Measurements from ENCODE around the gene TCTN3. TPM values are rescaled to one million over a fixed set of nuclear protein-coding genes. Genes with fewer than 3 reads are reported as not detected.

TCTN3 gene
- total and polyA plus RNA-seq, 7 experiments from 2014 or later: 16.2 to 60.7 (median 22.8) TPM

DNA sequence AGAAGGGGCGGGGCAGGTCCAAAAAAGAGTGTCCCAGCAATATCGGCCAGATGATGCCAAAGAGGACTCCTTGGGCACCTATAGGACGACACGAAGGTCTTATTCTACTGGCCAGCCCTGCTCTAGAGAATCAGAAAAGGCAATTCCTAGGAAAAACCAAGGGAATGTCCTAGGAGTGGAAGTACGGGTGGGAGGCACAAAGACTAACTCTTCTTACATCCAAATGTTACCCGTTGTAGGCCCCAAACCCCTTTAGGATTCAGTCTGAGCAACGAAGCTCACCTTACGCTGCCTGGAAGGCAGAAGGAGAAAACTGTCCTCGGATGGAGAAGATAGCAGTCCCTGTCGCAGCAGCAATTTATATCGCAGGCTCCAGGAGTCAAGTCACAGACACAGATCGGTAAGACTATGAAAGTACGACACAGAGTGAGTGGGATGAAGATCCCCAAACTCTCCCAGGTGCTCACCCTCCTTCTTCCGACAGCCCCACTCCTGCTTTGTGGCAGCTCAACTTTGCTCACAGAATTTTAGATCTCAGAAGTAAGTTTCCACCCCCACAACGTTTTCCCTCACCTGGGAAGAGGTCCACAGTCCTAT is 558 bp downstream of the TCTN3 start:
- Mint-ChIP-seq H3K27ac (peak overlapping the region; percentile 91 to 98 (median 96)), H3K4me3 (peak overlapping the region; percentile 89 to 99 (median 96)), H3K4me1 (peaks cover 27 to 54% (median 48%) of the 10 kb centered on the region in 7 donors), H3K36me3 (peaks cover 7 to 28% (median 11%) of the 10 kb centered on the region in 5 donors), H3K9me3 (peaks cover 0 to 4% (median 0%) of the 10 kb centered on the region in 11 donors), H3K27me3 (peaks cover 0 to 7% (median 0%) of the 10 kb centered on the region in 5 donors)
- ChIA-PET CTCF (interaction anchor here (0.6 to 3.0 kb wide), 25 partner anchors 9 to 606 kb away, joined by 3 to 23 read pairs (median 4); partner anchors contain the start of gene CC2D2B), POLR2A (interaction anchor here (0.8 to 2.9 kb wide), 8 partner anchors 34 to 1139 kb away, joined by 3 to 13 read pairs (median 4); partner anchors contain the start of genes ALDH18A1, LCOR and ZNF518A)
- ATAC-seq (no peak), DNase-seq (peak in 1 of 9 donors; percentile 12)
- Histone ChIP-seq H3K9me3 (ENCODE audit: control insufficient read depth in 2 of 3, low read length in 3 of 3) (no peaks in the 10 kb centered on the region), H3K36me3 (ENCODE audit: control insufficient read depth in 2 of 3, insufficient read depth in 3 of 3, low read length in 3 of 3) (peaks cover 0 to 33% (median 0%) of the 10 kb centered on the region in 3 experiments), H3K4me3 (ENCODE audit: low read length) (peak overlapping the region; percentile 93), H3K27me3 (ENCODE audit: control insufficient read depth in 2 of 2, insufficient read depth in 2 of 2, low read length in 2 of 2) (no peaks in the 10 kb centered on the region), H3K27ac (ENCODE audit: low read depth, low read length) (peak overlapping the region; percentile 95), H3K4me1 (ENCODE audit: control insufficient read depth in 2 of 2, insufficient read depth in 2 of 2, low read length in 2 of 2) (peaks cover 11 to 15% of the 10 kb centered on the region in 2 donors)
- intact Hi-C loops (cut with micrococcal nuclease): loop anchor here (1.0 to 10.0 kb wide), 7 partner anchors 64 to 1991 kb away; partner anchors contain the start of genes ENTPD1 (in 1 of the 2), FRA10AC1 (in 1 of the 2), LCOR (in 1 of the 2) and TM9SF3 (in 1 of the 2)

DNA sequence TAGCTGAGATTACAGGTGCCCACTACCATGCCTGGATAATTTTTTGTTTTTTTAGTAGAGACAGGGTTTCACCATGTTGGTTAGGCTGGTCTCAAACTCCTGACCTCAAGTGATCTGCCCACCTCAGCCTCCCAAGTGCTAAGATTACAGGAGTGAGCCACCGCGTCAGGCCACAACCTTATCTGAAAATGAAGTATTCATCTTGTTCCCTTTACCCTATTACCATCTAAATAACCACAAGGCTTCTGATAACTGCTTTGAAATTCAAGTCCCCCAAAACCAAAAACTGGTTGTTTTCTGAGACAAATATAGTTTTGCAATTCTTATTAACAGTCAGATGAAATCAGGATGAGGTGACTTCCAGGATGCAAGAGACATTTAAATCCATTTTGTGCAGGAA is 2.4 kb downstream of the TCTN3 start:
- H3K27ac ChIP-seq (ENCODE audit: low read depth, low read length): no peak overlapping the region
- H3K4me3 Mint-ChIP-seq: peak overlapping the region in 3 of 10 donors; percentile 25 to 97 (median 91)
- no peak overlapping the region for H3K4me3 ChIP-seq (ENCODE audit: low read length)
- intact Hi-C loops (cut with micrococcal nuclease): loop anchor here (5.0 to 10.0 kb wide), 6 partner anchors 66 to 1989 kb away; partner anchors contain the start of genes ENTPD1 (in 1 of the 2), FRA10AC1 (in 1 of the 2), LCOR (in 1 of the 2) and TM9SF3 (in 1 of the 2)
- H3K36me3 ChIP-seq (ENCODE audit: control insufficient read depth in 2 of 3, insufficient read depth in 3 of 3, low read length in 3 of 3): peaks cover 0 to 45% (median 2%) of the 10 kb centered on the region in 3 experiments
- H3K9me3 ChIP-seq (ENCODE audit: control insufficient read depth in 2 of 3, low read length in 3 of 3): no peaks in the 10 kb centered on the region
- ChIA-PET POLR2A (no interaction called here), CTCF (no interaction called here)
- peaks cover 11 to 15% of the 10 kb centered on the region in 2 donors for H3K4me1 ChIP-seq (ENCODE audit: control insufficient read depth in 2 of 2, insufficient read depth in 2 of 2, low read length in 2 of 2)
- H3K27me3 ChIP-seq (ENCODE audit: control insufficient read depth in 2 of 2, insufficient read depth in 2 of 2, low read length in 2 of 2): no peaks in the 10 kb centered on the region
- peaks cover 25 to 54% (median 48%) of the 10 kb centered on the region in 7 donors for H3K4me1 Mint-ChIP-seq
- peaks cover 0 to 4% (median 0%) of the 10 kb centered on the region in 11 donors for H3K9me3 Mint-ChIP-seq
- H3K36me3 Mint-ChIP-seq: peaks cover 7 to 34% (median 11%) of the 10 kb centered on the region in 5 donors
- H3K27me3 Mint-ChIP-seq: no peaks in the 10 kb centered on the region
- DNase-seq (no peak), ATAC-seq (no peak)
- peak overlapping the region in 2 of 9 donors; percentile 26 to 48 for H3K27ac Mint-ChIP-seq

DNA sequence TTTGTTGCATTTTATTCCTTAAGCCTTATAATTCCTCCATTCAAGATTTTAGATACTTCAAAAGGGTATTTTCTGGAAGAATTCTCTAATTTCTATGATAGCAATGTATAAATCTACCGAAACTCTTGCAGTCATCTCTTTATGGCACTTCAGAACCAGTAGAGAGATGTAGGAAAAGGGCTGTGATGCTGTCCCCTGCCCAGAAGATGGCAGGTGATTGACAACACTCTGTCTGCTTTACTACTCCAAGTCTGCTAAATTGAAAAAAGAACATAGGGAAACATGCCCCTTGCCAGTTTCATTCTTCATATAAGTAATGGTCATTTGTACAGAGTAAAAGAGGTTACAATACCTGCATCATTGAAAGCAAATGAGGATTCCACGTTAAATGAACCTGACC is 5.1 kb downstream of the TCTN3 start:
- H3K27ac ChIP-seq (ENCODE audit: low read depth, low read length): no peak overlapping the region
- CTCF ChIA-PET: interaction anchor here (0.7 kb wide), 1 partner anchor 37 kb away, joined by 3 read pairs; no protein-coding TSS in a partner anchor
- H3K4me3 ChIP-seq (ENCODE audit: low read length): no peak overlapping the region
- peaks cover 0 to 69% (median 12%) of the 10 kb centered on the region in 3 experiments for H3K36me3 ChIP-seq (ENCODE audit: control insufficient read depth in 2 of 3, insufficient read depth in 3 of 3, low read length in 3 of 3)
- H3K4me3 Mint-ChIP-seq: no peak overlapping the region
- peaks cover 15 to 57% (median 33%) of the 10 kb centered on the region in 5 donors for H3K36me3 Mint-ChIP-seq
- intact Hi-C loops (cut with micrococcal nuclease): no loop called here
- no peaks in the 10 kb centered on the region for H3K9me3 Mint-ChIP-seq
- DNase-seq (no peak), ATAC-seq (no peak)
- peak overlapping the region in 2 of 9 donors; percentile 11 to 44 for H3K27ac Mint-ChIP-seq
- peaks cover 22 to 45% (median 41%) of the 10 kb centered on the region in 7 donors for H3K4me1 Mint-ChIP-seq
- POLR2A ChIA-PET: no interaction called here
- peaks cover 11 to 15% of the 10 kb centered on the region in 2 donors for H3K4me1 ChIP-seq (ENCODE audit: control insufficient read depth in 2 of 2, insufficient read depth in 2 of 2, low read length in 2 of 2)
- no peaks in the 10 kb centered on the region for H3K27me3 Mint-ChIP-seq
- H3K27me3 ChIP-seq (ENCODE audit: control insufficient read depth in 2 of 2, insufficient read depth in 2 of 2, low read length in 2 of 2): no peaks in the 10 kb centered on the region
- no peaks in the 10 kb centered on the region for H3K9me3 ChIP-seq (ENCODE audit: control insufficient read depth in 2 of 3, low read length in 3 of 3)

DNA sequence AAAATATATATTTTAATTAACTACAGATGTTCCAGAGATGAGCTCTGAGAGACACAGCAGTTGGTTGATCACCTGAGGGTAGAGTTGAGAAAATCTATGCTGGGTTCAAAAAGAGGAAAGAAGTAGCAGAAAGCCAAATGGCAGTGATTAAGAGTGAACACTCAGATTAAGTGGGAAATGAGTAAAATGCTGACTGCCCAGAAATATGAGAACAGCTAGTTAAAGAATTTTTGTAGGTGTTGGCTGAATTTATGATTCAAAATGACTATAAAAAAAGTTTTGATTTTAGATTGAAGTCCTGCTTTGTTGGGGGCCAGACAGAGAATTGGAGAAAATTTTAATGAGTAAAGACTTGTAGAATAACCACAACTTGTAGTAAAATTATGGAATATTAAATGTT is 9.8 kb downstream of the TCTN3 start:
- no peaks in the 10 kb centered on the region for H3K27me3 ChIP-seq (ENCODE audit: control insufficient read depth in 2 of 2, insufficient read depth in 2 of 2, low read length in 2 of 2)
- H3K27ac ChIP-seq (ENCODE audit: low read depth, low read length): no peak overlapping the region
- peaks cover under 1 to 8% (median 5%) of the 10 kb centered on the region in 7 donors for H3K4me1 Mint-ChIP-seq
- H3K9me3 Mint-ChIP-seq: no peaks in the 10 kb centered on the region
- ChIA-PET POLR2A (no interaction called here), CTCF (interaction anchor here (1.3 kb wide), 1 partner anchor 10 kb away, joined by 3 read pairs; the partner anchor contains the start of gene TCTN3)
- ATAC-seq (no peak), DNase-seq (no peak)
- no peak overlapping the region for H3K4me3 Mint-ChIP-seq
- no peak overlapping the region for H3K27ac Mint-ChIP-seq
- peaks cover 0 to 83% (median 18%) of the 10 kb centered on the region in 3 experiments for H3K36me3 ChIP-seq (ENCODE audit: control insufficient read depth in 2 of 3, insufficient read depth in 3 of 3, low read length in 3 of 3)
- H3K4me1 ChIP-seq (ENCODE audit: control insufficient read depth in 2 of 2, insufficient read depth in 2 of 2, low read length in 2 of 2): no peaks in the 10 kb centered on the region
- no peaks in the 10 kb centered on the region for H3K9me3 ChIP-seq (ENCODE audit: control insufficient read depth in 2 of 3, low read length in 3 of 3)
- peaks cover 15 to 64% (median 40%) of the 10 kb centered on the region in 5 donors for H3K36me3 Mint-ChIP-seq
- H3K27me3 Mint-ChIP-seq: no peaks in the 10 kb centered on the region
- intact Hi-C loops (cut with micrococcal nuclease): no loop called here
- no peak overlapping the region for H3K4me3 ChIP-seq (ENCODE audit: low read length)

DNA sequence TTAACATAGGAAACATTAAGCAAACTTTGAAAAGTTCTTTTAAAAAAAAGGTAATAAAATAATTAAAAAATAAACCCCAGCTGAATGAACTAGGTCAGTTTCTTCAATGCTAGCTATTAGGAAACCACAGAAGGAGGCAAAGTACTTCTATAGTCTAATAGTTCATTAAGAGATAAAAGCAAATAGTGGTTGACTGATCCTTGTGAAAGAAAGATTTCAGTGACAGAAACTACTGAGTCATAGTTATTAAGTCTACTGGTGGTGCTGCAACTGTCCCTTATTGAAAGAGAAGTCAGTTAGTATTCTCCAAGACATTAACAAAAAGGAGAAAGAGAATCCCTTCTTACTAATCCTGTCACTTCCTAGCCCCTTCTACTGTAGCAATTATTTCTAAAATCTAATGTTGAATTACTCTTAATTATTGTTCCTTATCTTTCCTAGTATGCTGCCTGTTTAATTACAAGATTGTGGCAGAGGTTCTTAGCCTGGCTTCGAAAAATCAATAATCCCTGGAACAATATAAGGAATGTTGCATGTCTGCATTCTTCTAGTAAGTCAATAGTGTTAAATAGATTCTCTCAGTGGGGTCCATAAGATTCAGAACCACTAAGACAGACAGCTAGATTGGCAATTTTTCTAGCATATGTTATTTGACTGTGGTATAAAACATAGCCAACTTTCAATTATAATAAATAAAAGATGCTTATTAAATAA is 18.2 kb downstream of the TCTN3 start:
- H3K9me3 ChIP-seq (ENCODE audit: control insufficient read depth in 2 of 3, low read length in 3 of 3): no peaks in the 10 kb centered on the region
- intact Hi-C loops (cut with micrococcal nuclease): no loop called here
- POLR2A ChIA-PET: no interaction called here
- Mint-ChIP-seq H3K4me1 (no peaks in the 10 kb centered on the region), H3K27ac (no peak overlapping the region), H3K9me3 (no peaks in the 10 kb centered on the region), H3K27me3 (no peaks in the 10 kb centered on the region), H3K4me3 (no peak overlapping the region), H3K36me3 (peaks cover 0 to 32% (median 7%) of the 10 kb centered on the region in 5 donors)
- CTCF ChIA-PET: no interaction called here
- DNase-seq: no peak
- no peaks in the 10 kb centered on the region for H3K27me3 ChIP-seq (ENCODE audit: control insufficient read depth in 2 of 2, insufficient read depth in 2 of 2, low read length in 2 of 2)
- ATAC-seq: no peak
- peaks cover 0 to 23% (median 6%) of the 10 kb centered on the region in 3 experiments for H3K36me3 ChIP-seq (ENCODE audit: control insufficient read depth in 2 of 3, insufficient read depth in 3 of 3, low read length in 3 of 3)
- H3K4me1 ChIP-seq (ENCODE audit: control insufficient read depth in 2 of 2, insufficient read depth in 2 of 2, low read length in 2 of 2): no peaks in the 10 kb centered on the region
- no peak overlapping the region for H3K4me3 ChIP-seq (ENCODE audit: low read length)
- no peak overlapping the region for H3K27ac ChIP-seq (ENCODE audit: low read depth, low read length)

GRCh38 chr10:95674643-95675042 is 19.1 kb downstream of the TCTN3 start:
- Histone ChIP-seq H3K27me3 (ENCODE audit: control insufficient read depth in 2 of 2, insufficient read depth in 2 of 2, low read length in 2 of 2) (no peaks in the 10 kb centered on the region), H3K27ac (ENCODE audit: low read depth, low read length) (no peak overlapping the region), H3K4me1 (ENCODE audit: control insufficient read depth in 2 of 2, insufficient read depth in 2 of 2, low read length in 2 of 2) (no peaks in the 10 kb centered on the region), H3K4me3 (ENCODE audit: low read length) (no peak overlapping the region), H3K36me3 (ENCODE audit: control insufficient read depth in 2 of 3, insufficient read depth in 3 of 3, low read length in 3 of 3) (peaks cover 0 to 15% (median 0%) of the 10 kb centered on the region in 3 experiments), H3K9me3 (ENCODE audit: control insufficient read depth in 2 of 3, low read length in 3 of 3) (no peaks in the 10 kb centered on the region)
- Mint-ChIP-seq H3K4me1 (no peaks in the 10 kb centered on the region), H3K9me3 (no peaks in the 10 kb centered on the region), H3K36me3 (peaks cover 0 to 24% (median 2%) of the 10 kb centered on the region in 5 donors), H3K27me3 (no peaks in the 10 kb centered on the region), H3K27ac (no peak overlapping the region), H3K4me3 (no peak overlapping the region)
- DNase-seq (no peak), ATAC-seq (no peak)
- ChIA-PET POLR2A (no interaction called here), CTCF (no interaction called here)
- intact Hi-C loops (cut with micrococcal nuclease): no loop called here
